Stimulated activated CD4-positive, alpha-beta T cell treated with anti-CD3 and anti-CD28 coated beads, Interleukin-12 subunit alpha, Interleukin-12 subunit beta, amount 100 ng/mL, for 48 hours (primary cell): ENCODE measurements around the gene PHACTR2.

Experiments used
- DNase-seq, 3 donors: peaks; one replicate each; pipeline ENCODE4 v3.0.0-alpha.2; 2020; ENCODE audit warnings: low read depth in 2 of 3, low spot score in 1 of 3

PHACTR2 gene

DNA sequence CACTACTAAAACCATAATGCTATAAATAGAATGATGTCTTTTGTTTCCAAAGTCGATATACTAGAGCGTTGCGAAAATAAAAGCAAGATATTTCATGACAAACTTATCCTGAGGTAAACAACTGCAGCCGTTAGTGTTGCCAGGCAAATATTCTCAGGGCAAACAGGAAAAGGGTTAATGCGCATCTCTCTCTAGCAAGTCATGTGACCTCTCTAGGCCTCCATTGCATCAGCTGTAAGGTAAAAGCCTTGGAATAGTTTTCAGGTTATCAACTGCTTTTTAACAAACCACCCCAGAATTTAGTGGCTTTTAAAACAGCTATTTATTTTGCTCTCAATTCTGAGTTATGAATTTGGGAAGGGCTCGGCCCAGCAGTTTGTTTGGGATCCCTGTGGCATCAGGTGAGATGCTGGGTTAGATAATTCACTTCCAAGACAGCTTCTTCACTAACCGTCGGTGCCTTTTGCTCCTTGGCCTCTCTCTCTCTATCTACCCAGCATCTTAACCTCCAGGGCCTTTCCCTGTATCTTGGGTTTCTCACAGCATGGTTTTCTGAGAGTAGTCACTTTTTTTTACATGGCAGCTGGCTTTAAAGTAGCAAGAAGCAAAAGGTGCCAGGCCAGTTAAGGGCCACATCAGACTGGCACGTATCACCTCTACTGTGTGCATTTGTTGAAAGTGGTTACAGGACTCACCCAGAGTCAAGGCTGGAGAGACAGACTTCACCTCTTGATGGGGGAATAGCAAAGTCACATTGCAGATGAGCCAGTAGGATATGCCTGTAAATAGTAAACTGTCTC, 126.2 kb downstream of the PHACTR2 start:
- no peak for DNase-seq

DNA sequence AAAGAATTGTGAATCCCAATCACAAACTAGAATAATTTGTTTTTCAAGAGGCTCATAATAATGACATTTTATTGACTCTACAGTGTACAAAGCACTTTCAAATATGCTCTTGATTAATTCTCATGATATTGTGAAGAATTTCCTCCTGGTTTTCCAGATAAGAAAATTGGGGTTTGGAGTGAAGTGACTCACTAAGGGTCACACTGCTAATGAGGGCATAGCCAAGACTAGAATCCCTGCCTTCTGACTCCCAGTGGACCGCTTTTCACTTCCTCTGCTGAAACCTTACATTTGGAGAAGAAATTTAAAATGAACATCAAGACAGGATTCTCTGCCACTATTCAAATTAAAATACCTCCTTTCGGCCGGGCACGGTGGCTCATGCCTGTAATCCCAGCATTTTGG, 127.1 kb downstream of the PHACTR2 start:
- DNase-seq: no peak

DNA sequence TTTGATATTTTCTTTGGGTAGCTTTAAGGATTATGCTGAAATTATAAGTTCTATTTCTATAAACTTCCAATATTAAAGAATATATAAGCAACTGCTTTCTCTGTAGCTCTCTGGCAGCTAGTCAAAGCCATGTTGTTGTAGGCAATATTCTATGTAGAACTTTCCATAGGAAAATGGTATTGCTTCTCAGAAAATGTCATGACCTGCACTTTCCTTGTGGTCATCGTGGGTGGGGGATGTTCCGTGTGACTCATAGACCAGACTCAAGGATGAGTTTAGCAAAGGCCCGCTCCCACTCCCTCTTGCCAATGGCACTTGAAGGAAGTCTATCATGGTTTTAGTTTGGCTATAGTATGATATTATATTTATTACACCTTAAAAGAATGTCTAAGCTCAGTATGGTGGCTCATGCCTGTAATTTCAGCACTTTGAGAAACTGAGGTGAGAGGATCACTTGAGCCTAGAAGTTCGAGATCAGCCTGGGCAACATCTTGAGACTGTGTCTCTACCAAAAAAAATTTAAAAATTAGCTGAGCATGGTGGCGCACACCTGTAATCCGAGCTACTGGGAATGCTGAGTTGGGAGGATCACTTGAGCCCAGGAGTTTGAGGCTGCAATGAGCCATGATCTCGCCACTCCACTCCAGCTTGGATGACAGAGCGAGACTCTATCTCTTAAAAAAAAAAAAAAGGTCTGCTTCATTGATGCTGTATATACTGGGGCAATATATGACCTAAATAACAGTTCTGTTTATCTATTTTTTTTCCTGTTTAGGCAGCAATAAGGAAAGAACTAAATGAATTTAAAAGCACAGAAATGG, 128.7 kb downstream of the PHACTR2 start:
- DNase-seq: peak; percentile 81 to 86 (median 83)

DNA sequence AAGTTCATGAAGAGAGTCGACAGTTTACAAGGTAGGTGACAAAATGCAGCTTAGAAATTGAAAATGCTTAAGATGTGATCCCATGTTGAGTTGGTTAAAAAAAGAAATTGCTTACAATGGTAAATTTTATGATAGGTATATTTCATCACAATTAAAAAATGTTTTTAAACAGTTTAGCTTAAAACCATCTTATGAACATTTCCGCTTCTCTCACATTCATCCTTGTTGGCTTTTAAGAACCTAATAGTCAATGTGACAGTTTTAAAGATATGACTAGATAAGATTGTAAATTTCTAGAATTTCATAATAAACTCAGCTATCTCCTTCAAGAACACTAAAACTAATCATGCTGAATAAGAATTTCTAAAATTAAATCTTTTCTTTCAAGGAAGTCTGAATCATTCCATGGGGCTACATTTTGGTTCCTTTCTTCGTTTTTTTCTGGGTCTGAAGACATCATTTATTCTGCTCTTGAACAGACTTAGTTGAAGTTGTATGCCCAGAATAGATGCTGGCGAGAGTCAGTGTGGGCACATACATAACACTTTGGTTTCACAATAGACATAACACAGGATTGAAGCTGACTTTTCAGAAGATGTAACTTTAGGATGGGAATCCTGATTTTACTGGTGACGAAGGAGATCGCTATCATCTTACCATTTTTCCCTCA, 129.5 kb downstream of the PHACTR2 start:
- no peak for DNase-seq

DNA sequence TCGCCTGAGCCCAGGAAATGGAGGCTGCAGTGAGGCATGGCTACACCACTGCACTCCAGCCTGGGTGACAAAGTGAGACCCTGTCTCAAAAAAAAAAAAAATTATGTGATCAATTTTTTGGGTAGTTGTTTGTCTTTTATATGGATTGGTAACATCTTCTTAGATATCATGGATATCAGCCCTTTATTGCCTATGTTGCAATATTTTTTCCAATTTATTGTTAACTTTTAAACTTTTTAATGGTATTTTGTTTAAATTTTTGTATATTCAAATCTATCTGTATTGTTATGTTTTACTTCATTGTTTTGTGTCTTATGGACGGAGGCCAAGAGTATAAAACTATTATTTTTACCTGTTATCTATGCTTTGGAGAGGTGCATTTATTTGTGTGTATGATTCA, 133.0 kb downstream of the PHACTR2 start:
- DNase-seq: no peak

- no peak for DNase-seq
Measured at GRCh38 chr6:143811501-143812157, 133.9 kb downstream of the PHACTR2 start.

- DNase-seq: no peak
Measured at GRCh38 chr6:143817621-143818020, 139.9 kb downstream of the PHACTR2 start.

DNA sequence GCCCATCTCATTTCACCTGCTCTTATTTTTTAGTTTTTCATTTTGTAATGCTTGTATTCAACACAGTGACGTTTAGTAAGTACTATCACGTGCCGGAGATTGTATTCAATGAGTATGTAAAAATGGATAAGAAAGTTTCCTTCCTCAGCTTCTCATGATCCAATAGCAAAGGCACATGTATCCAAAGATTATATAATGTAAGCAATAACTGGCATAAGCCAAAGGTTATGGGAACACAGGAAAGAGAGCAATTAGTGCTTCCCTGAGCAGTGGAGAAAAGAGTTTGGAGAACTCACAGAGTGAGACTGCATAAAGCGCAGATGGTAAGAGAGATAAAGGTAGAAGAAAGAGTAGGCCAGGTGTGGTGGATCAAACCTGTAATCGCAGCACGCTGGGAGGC, 143.6 kb downstream of the PHACTR2 start:
- no peak for DNase-seq

- DNase-seq: no peak
Measured at GRCh38 chr6:143822584-143823024, 144.8 kb downstream of the PHACTR2 start.

DNA sequence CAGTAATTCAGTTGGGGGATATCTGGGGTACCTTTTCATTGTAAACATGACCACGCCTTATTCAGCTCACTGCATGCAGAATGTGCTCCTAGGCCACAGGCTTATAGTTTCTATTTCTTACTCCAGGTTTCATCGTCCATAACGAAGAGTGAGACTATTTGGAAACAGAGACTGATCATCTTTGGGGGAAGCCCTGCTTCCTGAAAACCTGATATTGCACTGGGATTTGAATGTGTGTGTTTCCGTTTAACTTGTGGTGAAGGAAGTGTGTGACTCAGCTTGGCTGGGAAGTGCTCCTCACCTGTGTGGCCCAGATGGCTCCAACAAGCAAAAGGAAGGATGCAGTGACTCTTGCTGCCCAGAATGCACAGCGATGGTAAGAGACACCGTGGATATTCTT, 145.8 kb downstream of the PHACTR2 start:
- no peak for DNase-seq

DNA sequence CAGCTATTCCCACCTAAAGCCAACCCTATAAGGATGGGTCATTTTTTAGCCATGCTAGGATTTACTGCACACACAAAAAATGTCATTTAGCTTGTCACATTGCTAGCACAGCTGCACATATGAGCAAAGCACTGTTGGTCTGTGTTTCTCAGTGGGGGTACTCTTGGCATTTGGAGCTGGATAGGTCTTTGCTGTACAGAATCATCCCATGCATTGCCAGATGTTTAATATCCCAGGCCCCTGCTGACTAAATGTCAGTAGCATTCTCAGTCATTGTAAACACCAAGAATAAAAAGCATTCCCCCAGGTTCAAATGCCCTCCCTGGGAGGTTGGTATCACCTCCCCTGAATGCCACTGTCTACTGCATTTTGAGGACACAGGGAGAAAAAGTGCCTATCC, 150.8 kb downstream of the PHACTR2 start:
- no peak for DNase-seq

GRCh38 chr6:143836150-143836549, 158.4 kb downstream of the PHACTR2 start:
- DNase-seq: no peak

DNA sequence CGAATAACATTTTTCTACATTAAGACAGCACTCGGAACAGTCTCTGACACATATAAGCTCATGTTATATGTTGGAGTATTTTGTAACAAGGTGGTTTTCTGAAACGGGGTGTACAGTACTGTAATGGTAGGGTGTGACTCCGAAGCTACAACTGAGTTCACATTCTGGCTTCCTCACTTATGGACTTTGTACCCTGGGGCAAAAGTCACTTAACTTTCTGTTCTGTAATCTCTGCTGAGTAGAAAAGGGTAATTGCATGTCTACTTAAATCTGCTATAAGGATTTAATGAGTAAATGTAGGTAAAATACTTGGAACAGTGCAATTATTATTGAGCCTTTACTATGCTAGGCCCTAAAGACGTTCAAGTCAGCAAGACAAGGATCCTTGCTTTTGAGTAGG, 160.6 kb downstream of the PHACTR2 start:
- DNase-seq: no peak

GRCh38 chr6:143839196-143839595, 161.4 kb downstream of the PHACTR2 start:
- no peak for DNase-seq

- no peak for DNase-seq
Measured at GRCh38 chr6:143840595-143841265, 163.0 kb downstream of the PHACTR2 start.

DNA sequence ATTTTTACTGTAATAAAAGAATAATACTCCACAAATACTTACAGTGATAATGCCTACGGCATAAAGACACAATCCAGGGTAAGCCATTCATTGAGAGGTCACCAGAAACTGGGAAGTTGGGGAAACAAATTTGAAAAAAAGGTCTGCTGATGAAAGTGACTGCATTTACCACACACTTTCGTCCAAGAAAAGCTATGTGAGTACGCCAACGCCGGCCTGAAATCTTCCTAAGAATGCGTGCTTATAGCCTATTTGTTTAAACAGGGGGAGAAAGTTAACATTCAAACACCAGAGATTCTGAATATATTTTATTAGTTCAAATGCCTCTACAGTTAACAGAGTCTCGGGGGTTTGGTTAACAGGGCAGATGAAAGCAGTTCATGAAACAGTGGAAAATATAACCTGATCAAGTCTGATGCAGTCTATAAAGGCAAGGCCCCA, 164.7 kb downstream of the PHACTR2 start:
- no peak for DNase-seq

- DNase-seq: peak; percentile 88 to 90 (median 89)
Measured at GRCh38 chr6:143842902-143843676, 165.3 kb downstream of the PHACTR2 start, which contains the start of gene LTV1. Gene LTV1 (plus strand): TSS chr6:143843338. CDS start chr6:143843478, 140 bp downstream.

DNA sequence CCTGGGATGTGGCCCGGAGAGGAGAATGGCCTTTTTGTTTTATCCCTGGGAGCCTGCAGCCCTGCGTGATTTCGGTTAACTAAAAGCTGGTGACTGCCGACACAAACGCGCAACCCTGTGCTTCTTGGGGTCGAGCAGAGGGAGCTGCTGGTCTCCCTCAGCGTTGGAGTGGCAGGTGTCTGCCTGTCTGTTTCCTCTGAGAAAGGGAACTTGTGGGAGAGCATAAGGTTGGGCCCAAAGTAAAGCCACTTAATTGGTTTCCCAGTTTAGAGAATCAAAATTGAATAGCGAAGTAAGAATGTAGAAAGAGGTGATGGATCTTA, 165.9 kb downstream of the PHACTR2 start:
- DNase-seq: peak in 1 of 3 donors; percentile 7

DNA sequence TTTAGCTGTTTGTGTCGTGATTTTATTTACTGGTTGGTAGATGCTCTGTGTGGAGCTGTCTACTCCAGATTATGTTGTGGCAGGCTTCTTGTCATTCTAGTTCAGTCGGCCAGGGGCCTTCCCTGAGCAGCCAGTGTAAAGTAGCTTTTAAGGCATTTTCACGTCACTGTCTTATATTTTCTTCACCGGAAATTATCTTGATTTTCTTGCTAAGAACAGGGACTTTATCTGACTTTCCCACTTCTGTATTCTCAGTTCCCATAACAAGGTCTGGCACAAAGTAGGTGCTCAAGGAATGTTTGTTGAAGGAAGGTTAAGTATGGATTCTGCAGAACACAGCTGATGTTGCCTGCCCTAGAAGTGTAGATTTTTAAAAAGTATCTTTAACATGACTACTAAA, 166.2 kb downstream of the PHACTR2 start:
- no peak for DNase-seq

DNA sequence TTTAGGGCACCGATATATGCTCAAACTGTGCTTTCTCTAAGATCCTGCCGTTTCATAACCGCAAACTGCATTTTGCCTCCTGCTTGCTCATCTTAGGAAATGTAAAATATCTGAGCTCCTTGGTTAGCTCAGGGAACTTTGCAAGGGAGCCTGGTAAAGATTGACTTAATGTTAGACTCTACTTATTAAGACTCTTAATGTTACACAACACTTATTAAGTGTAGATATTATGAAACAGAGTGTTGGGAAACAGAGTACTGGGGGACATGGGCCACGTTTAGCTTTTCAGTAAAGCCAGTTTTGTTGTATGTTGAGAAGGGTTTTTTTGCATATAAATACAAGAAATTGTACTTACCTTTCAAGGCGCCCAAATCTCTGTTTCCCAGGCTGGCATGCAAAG, 167.3 kb downstream of the PHACTR2 start:
- no peak for DNase-seq
